Dendritic cell treated with granulocyte-macrophage colony-stimulating factor and Interleukin-4, amounts not matched to agents 40 ng/mL and 50 ng/mL, for 4 days (primary cell): ENCODE data around the gene RAPH1.

ENCODE experiments used
- H3K27ac Mint-ChIP-seq: one replicate; pipeline ENCODE4 v1.8.0; 2022; ENCODE audit warnings: mild to moderate bottlenecking, mixed read lengths
- H3K27me3 Mint-ChIP-seq: one replicate; pipeline ENCODE4 v1.8.0; 2022; ENCODE audit warnings: mild to moderate bottlenecking, mixed read lengths
- H3K36me3 Mint-ChIP-seq: one replicate; pipeline ENCODE4 v1.8.0; 2022; ENCODE audit warnings: low read depth, mixed read lengths
- H3K4me1 Mint-ChIP-seq: one replicate; pipeline ENCODE4 v1.8.0; 2022; ENCODE audit warnings: low read depth, mixed read lengths
- H3K4me3 Mint-ChIP-seq: one replicate; pipeline ENCODE4 v1.8.0; 2022; ENCODE audit warnings: mild to moderate bottlenecking, moderate library complexity, mixed read lengths
- H3K9me3 Mint-ChIP-seq: one replicate; pipeline ENCODE4 v1.8.0; 2022; ENCODE audit warnings: mixed read lengths
- intact Hi-C: fragments of 100-400 bp; cut with micrococcal nuclease; formaldehyde crosslinking; loops from one replicate; pipeline ENCODE4 v1.15.0; 2022

The RAPH1 gene

GRCh38 chr2:203535078-203535783 is at the start of gene RAPH1:
TSS of gene RAPH1 (minus strand) at chr2:203535301. CDS start at chr2:203495353, 39,948 bp downstream.
- H3K36me3 Mint-ChIP-seq = peaks cover 16% of the 10 kb centered on the region
- peaks cover 16% of the 10 kb centered on the region for H3K9me3 Mint-ChIP-seq
- peaks cover 26% of the 10 kb centered on the region for H3K4me1 Mint-ChIP-seq
- intact Hi-C loops = loop anchor here (5.0 kb wide), 1 partner anchor 117 kb away; no protein-coding TSS in a partner anchor
- H3K4me3 Mint-ChIP-seq = peak within 1 kb of the TSS; percentile 84
- H3K27ac Mint-ChIP-seq = peak within 1 kb of the TSS; percentile 91
- peaks cover 49% of the 10 kb centered on the region for H3K27me3 Mint-ChIP-seq

GRCh38 chr2:203584784-203585183 is 49.7 kb upstream of the RAPH1 start:
- no peaks in the 10 kb centered on the region for H3K9me3 Mint-ChIP-seq
- no peak overlapping the region for H3K27ac Mint-ChIP-seq
- H3K4me3 Mint-ChIP-seq = no peak overlapping the region
- intact Hi-C loops = no loop called here
- peaks cover 4% of the 10 kb centered on the region for H3K27me3 Mint-ChIP-seq
- H3K4me1 Mint-ChIP-seq = no peaks in the 10 kb centered on the region
- H3K36me3 Mint-ChIP-seq = no peaks in the 10 kb centered on the region

GRCh38 chr2:203583701-203584100 is 48.6 kb upstream of the RAPH1 start:
- Mint-ChIP-seq H3K4me3 (no peak overlapping the region), H3K36me3 (no peaks in the 10 kb centered on the region), H3K9me3 (no peaks in the 10 kb centered on the region), H3K4me1 (peaks cover 5% of the 10 kb centered on the region), H3K27ac (no peak overlapping the region), H3K27me3 (peaks cover 7% of the 10 kb centered on the region)
- intact Hi-C loops = no loop called here

GRCh38 chr2:203583084-203583695 is 48.1 kb upstream of the RAPH1 start:
- Mint-ChIP-seq H3K27ac (no peak overlapping the region), H3K36me3 (no peaks in the 10 kb centered on the region), H3K27me3 (peaks cover 8% of the 10 kb centered on the region), H3K9me3 (no peaks in the 10 kb centered on the region), H3K4me3 (no peak overlapping the region), H3K4me1 (peaks cover 5% of the 10 kb centered on the region)
- intact Hi-C loops = no loop called here

GRCh38 chr2:203582468-203582867 is 47.4 kb upstream of the RAPH1 start:
- Mint-ChIP-seq H3K36me3 (no peaks in the 10 kb centered on the region), H3K9me3 (no peaks in the 10 kb centered on the region), H3K4me3 (no peak overlapping the region), H3K27me3 (peaks cover 8% of the 10 kb centered on the region), H3K27ac (no peak overlapping the region), H3K4me1 (peaks cover 5% of the 10 kb centered on the region)
- intact Hi-C loops = no loop called here

GRCh38 chr2:203580844-203581243 is 45.7 kb upstream of the RAPH1 start:
- Mint-ChIP-seq H3K4me3 (no peak overlapping the region), H3K27me3 (peaks cover 6% of the 10 kb centered on the region), H3K9me3 (no peaks in the 10 kb centered on the region), H3K36me3 (no peaks in the 10 kb centered on the region), H3K4me1 (peaks cover 9% of the 10 kb centered on the region), H3K27ac (no peak overlapping the region)
- intact Hi-C loops = no loop called here

- H3K4me1 Mint-ChIP-seq = peaks cover 13% of the 10 kb centered on the region
- H3K9me3 Mint-ChIP-seq = no peaks in the 10 kb centered on the region
- H3K4me3 Mint-ChIP-seq = no peak overlapping the region
- H3K27ac Mint-ChIP-seq = no peak overlapping the region
- intact Hi-C loops = no loop called here
- H3K36me3 Mint-ChIP-seq = no peaks in the 10 kb centered on the region
- peaks cover 9% of the 10 kb centered on the region for H3K27me3 Mint-ChIP-seq
These were observed 44.6 kb upstream of the RAPH1 start for GRCh38 chr2:203579730-203580129.

- intact Hi-C loops = no loop called here
- Mint-ChIP-seq H3K9me3 (no peaks in the 10 kb centered on the region), H3K36me3 (no peaks in the 10 kb centered on the region), H3K4me3 (no peak overlapping the region), H3K4me1 (peaks cover 13% of the 10 kb centered on the region), H3K27me3 (peaks cover 9% of the 10 kb centered on the region), H3K27ac (no peak overlapping the region)
These were observed 43.9 kb upstream of the RAPH1 start for GRCh38 chr2:203578759-203579643.

- intact Hi-C loops = no loop called here
- Mint-ChIP-seq H3K27ac (no peak overlapping the region), H3K27me3 (peaks cover 13% of the 10 kb centered on the region), H3K9me3 (no peaks in the 10 kb centered on the region), H3K4me1 (peaks cover 13% of the 10 kb centered on the region), H3K4me3 (no peak overlapping the region), H3K36me3 (no peaks in the 10 kb centered on the region)
These were observed 39.7 kb upstream of the RAPH1 start for GRCh38 chr2:203574824-203575223.

GRCh38 chr2:203572316-203572715 is 37.2 kb upstream of the RAPH1 start:
- H3K4me3 Mint-ChIP-seq = no peak overlapping the region
- H3K9me3 Mint-ChIP-seq = no peaks in the 10 kb centered on the region
- intact Hi-C loops = no loop called here
- H3K27ac Mint-ChIP-seq = no peak overlapping the region
- peaks cover 11% of the 10 kb centered on the region for H3K27me3 Mint-ChIP-seq
- H3K36me3 Mint-ChIP-seq = no peaks in the 10 kb centered on the region
- H3K4me1 Mint-ChIP-seq = peaks cover 8% of the 10 kb centered on the region

GRCh38 chr2:203569677-203570316 is 34.7 kb upstream of the RAPH1 start:
- no peak overlapping the region for H3K27ac Mint-ChIP-seq
- intact Hi-C loops = no loop called here
- H3K4me1 Mint-ChIP-seq = no peaks in the 10 kb centered on the region
- no peaks in the 10 kb centered on the region for H3K9me3 Mint-ChIP-seq
- H3K4me3 Mint-ChIP-seq = no peak overlapping the region
- H3K27me3 Mint-ChIP-seq = peaks cover 6% of the 10 kb centered on the region
- no peaks in the 10 kb centered on the region for H3K36me3 Mint-ChIP-seq

- Mint-ChIP-seq H3K36me3 (no peaks in the 10 kb centered on the region), H3K27ac (no peak overlapping the region), H3K9me3 (no peaks in the 10 kb centered on the region), H3K27me3 (peaks cover 7% of the 10 kb centered on the region), H3K4me1 (peaks cover 5% of the 10 kb centered on the region), H3K4me3 (no peak overlapping the region)
- intact Hi-C loops = no loop called here
These were observed 32.6 kb upstream of the RAPH1 start for GRCh38 chr2:203567691-203568090.

- intact Hi-C loops = no loop called here
- Mint-ChIP-seq H3K9me3 (no peaks in the 10 kb centered on the region), H3K4me3 (no peak overlapping the region), H3K27me3 (peaks cover 9% of the 10 kb centered on the region), H3K27ac (no peak overlapping the region), H3K4me1 (peaks cover 5% of the 10 kb centered on the region), H3K36me3 (no peaks in the 10 kb centered on the region)
These were observed 31.1 kb upstream of the RAPH1 start for GRCh38 chr2:203566161-203566560.

GRCh38 chr2:203565076-203565475 is 30.0 kb upstream of the RAPH1 start:
- Mint-ChIP-seq H3K27me3 (peaks cover 8% of the 10 kb centered on the region), H3K4me1 (peaks cover 5% of the 10 kb centered on the region), H3K27ac (no peak overlapping the region), H3K9me3 (no peaks in the 10 kb centered on the region), H3K36me3 (no peaks in the 10 kb centered on the region), H3K4me3 (no peak overlapping the region)
- intact Hi-C loops = no loop called here
